KOPT-K1 (cell line): ENCODE results near the gene MACROH2A2.
"Not testable (repeated sequence)": the region's sequence is repeated elsewhere in the genome, so short reads cannot be mapped to it uniquely, and the experiment has no call there.

ENCODE experiments used
- H3K27ac ChIP-seq: fragments of 200-600 bp; sonication (generic); 2 replicates; pipeline ENCODE4 v1.5.1; 2016; ENCODE audit warnings: antibody characterized with exemption, mild to moderate bottlenecking, low read depth, low read length; ENCODE audit not compliant: poor library complexity, severe bottlenecking
- H3K36me3 ChIP-seq: fragments of 200-600 bp; sonication (generic); 2 replicates; pipeline ENCODE4 v1.5.1; 2017; ENCODE audit warnings: antibody characterized with exemption, mild to moderate bottlenecking, low read length, moderate library complexity; ENCODE audit not compliant: insufficient read depth
- H3K9me3 ChIP-seq: fragments of 200-600 bp; sonication (generic); 2 replicates; pipeline ENCODE4 v1.5.1; 2017; ENCODE audit warnings: antibody characterized with exemption, low read length, mild to moderate bottlenecking; ENCODE audit not compliant: insufficient read depth, poor library complexity, severe bottlenecking

MACROH2A2 gene

GRCh38 chr10:70054902-70055301, 2.3 kb downstream of the MACROH2A2 start:
- no peaks in the 10 kb centered on the region for H3K9me3 ChIP-seq
- no peaks in the 10 kb centered on the region for H3K36me3 ChIP-seq
- no peak overlapping the region for H3K27ac ChIP-seq

GRCh38 chr10:70055550-70055949, 2.9 kb downstream of the MACROH2A2 start:
- Histone ChIP-seq H3K36me3 (no peaks in the 10 kb centered on the region), H3K9me3 (no peaks in the 10 kb centered on the region), H3K27ac (no peak overlapping the region)

GRCh38 chr10:70057306-70057705, 4.7 kb downstream of the MACROH2A2 start:
- H3K36me3 ChIP-seq, result no peaks in the 10 kb centered on the region
- H3K9me3 ChIP-seq, result no peaks in the 10 kb centered on the region
- no peak overlapping the region for H3K27ac ChIP-seq

GRCh38 chr10:70060389-70060788, 7.7 kb downstream of the MACROH2A2 start:
- no peak overlapping the region for H3K27ac ChIP-seq
- no peaks in the 10 kb centered on the region for H3K36me3 ChIP-seq
- H3K9me3 ChIP-seq, result no peaks in the 10 kb centered on the region

GRCh38 chr10:70063418-70064098, 10.9 kb downstream of the MACROH2A2 start:
- Histone ChIP-seq H3K9me3 (no peaks in the 10 kb centered on the region), H3K36me3 (no peaks in the 10 kb centered on the region), H3K27ac (no peak overlapping the region)

GRCh38 chr10:70064486-70064885, 11.8 kb downstream of the MACROH2A2 start:
- Histone ChIP-seq H3K27ac (no peak overlapping the region), H3K36me3 (no peaks in the 10 kb centered on the region), H3K9me3 (no peaks in the 10 kb centered on the region)

GRCh38 chr10:70066190-70066589, 13.5 kb downstream of the MACROH2A2 start:
- H3K36me3 ChIP-seq, result no peaks in the 10 kb centered on the region
- H3K27ac ChIP-seq, result no peak overlapping the region
- no peaks in the 10 kb centered on the region for H3K9me3 ChIP-seq

- H3K36me3 ChIP-seq, result no peaks in the 10 kb centered on the region
- H3K9me3 ChIP-seq, result no peaks in the 10 kb centered on the region
- H3K27ac ChIP-seq, result no peak overlapping the region
Measured at GRCh38 chr10:70067586-70067985, 14.9 kb downstream of the MACROH2A2 start.

- H3K27ac ChIP-seq, result no peak overlapping the region
- no peaks in the 10 kb centered on the region for H3K36me3 ChIP-seq
- no peaks in the 10 kb centered on the region for H3K9me3 ChIP-seq
Measured at GRCh38 chr10:70068925-70069324, 16.3 kb downstream of the MACROH2A2 start.

- Histone ChIP-seq H3K27ac (no peak overlapping the region), H3K36me3 (no peaks in the 10 kb centered on the region), H3K9me3 (no peaks in the 10 kb centered on the region)
Measured at GRCh38 chr10:70069346-70069745, 16.7 kb downstream of the MACROH2A2 start.

GRCh38 chr10:70070834-70071233, 18.2 kb downstream of the MACROH2A2 start:
- H3K36me3 ChIP-seq, result no peaks in the 10 kb centered on the region

GRCh38 chr10:70074165-70074564, 21.5 kb downstream of the MACROH2A2 start:
- no peak overlapping the region for H3K27ac ChIP-seq
- H3K9me3 ChIP-seq, result no peaks in the 10 kb centered on the region
- no peaks in the 10 kb centered on the region for H3K36me3 ChIP-seq

More at GRCh38 chr10:70070834-70071233, 18.2 kb downstream of the MACROH2A2 start:
- H3K9me3 ChIP-seq, result no peaks in the 10 kb centered on the region
- no peak overlapping the region for H3K27ac ChIP-seq

GRCh38 chr10:70074971-70075370, 22.3 kb downstream of the MACROH2A2 start:
- H3K9me3 ChIP-seq, result no peaks in the 10 kb centered on the region
- H3K36me3 ChIP-seq, result no peaks in the 10 kb centered on the region
- H3K27ac ChIP-seq, result no peak overlapping the region

GRCh38 chr10:70078329-70078728, 25.7 kb downstream of the MACROH2A2 start:
- Histone ChIP-seq H3K9me3 (no peaks in the 10 kb centered on the region), H3K36me3 (no peaks in the 10 kb centered on the region), H3K27ac (no peak overlapping the region)

- no peaks in the 10 kb centered on the region for H3K9me3 ChIP-seq
- H3K36me3 ChIP-seq, result no peaks in the 10 kb centered on the region
- no peak overlapping the region for H3K27ac ChIP-seq
Measured at GRCh38 chr10:70078937-70079336, 26.3 kb downstream of the MACROH2A2 start.

GRCh38 chr10:70080789-70081188, 28.1 kb downstream of the MACROH2A2 start:
- H3K9me3 ChIP-seq, H3K27ac ChIP-seq, H3K36me3 ChIP-seq: not testable (repeated sequence)
